Spleen (tissue), 7 donors: ENCODE results near the gene ZMYND8.

Source experiments
- CTCF ChIP-seq, 11 experiments: fragments of 200-600 bp in 7 of 11; fragments of 450-650 bp in 4 of 11; sonication (generic) in 4 of 11; IDR thresholded peaks in 8 of 11; conservative IDR thresholded peaks in 3 of 11; 1 replicate in 7 of 11; 2 replicates in 4 of 11; pipeline versions ENCODE4 v1.4.0 to v1.8.0; 2016 to 2021; ENCODE audit warnings: antibody characterized with exemption in 11 of 11, inconsistent platforms in 4 of 11, mild to moderate bottlenecking in 1 of 11
- POLR2AphosphoS5 ChIP-seq, 3 donors: sonication (generic); formaldehyde crosslinking; IDR thresholded peaks; one replicate each; pipeline ENCODE4 v1.5.1; 2017; ENCODE audit warnings: antibody characterized with exemption in 3 of 3
- donor health status: DM: no; HTN: no; CAD: no; lungs with moderate emphysema.
- donor health status: DM: no; HTN: no; CAD: no.
- donor health status: DM: no; HTN: no; CAD: no.

- TF ChIP-seq CTCF (IDR thresholded peaks at IDR 0.05 in 8 of 11, conservative IDR thresholded peaks at IDR 0.05 in 3 of 11) = no peak
- TF ChIP-seq POLR2AphosphoS5 (IDR thresholded peaks at IDR 0.05) = no peak
Observed at GRCh38 chr20:47319517-47320252, 36.8 kb downstream of the ZMYND8 start.
